Neural progenitor cell (in vitro differentiated cells): Measurements from ENCODE around the gene STARD7.

Experiments used
- EZH2 ChIP-seq: fragments of 200-600 bp; sonication (generic); IDR thresholded peaks from 2 replicates; pipeline ENCODE4 v1.6.1; 2017; ENCODE audit warnings: antibody characterized with exemption, mild to moderate bottlenecking, moderate library complexity
- EZH2phosphoT487 ChIP-seq: fragments of 200-600 bp; sonication (generic); IDR thresholded peaks from 2 replicates; pipeline ENCODE4 v1.6.1; 2017; ENCODE audit warnings: antibody characterized with exemption
- TF ChIP-seq, protein P1 (sequence below): fragments of 200-600 bp; sonication (generic); IDR thresholded peaks from 2 replicates; pipeline ENCODE4 v1.5.1; 2017; ENCODE audit warnings: antibody characterized with exemption, mild to moderate bottlenecking

DNA sequence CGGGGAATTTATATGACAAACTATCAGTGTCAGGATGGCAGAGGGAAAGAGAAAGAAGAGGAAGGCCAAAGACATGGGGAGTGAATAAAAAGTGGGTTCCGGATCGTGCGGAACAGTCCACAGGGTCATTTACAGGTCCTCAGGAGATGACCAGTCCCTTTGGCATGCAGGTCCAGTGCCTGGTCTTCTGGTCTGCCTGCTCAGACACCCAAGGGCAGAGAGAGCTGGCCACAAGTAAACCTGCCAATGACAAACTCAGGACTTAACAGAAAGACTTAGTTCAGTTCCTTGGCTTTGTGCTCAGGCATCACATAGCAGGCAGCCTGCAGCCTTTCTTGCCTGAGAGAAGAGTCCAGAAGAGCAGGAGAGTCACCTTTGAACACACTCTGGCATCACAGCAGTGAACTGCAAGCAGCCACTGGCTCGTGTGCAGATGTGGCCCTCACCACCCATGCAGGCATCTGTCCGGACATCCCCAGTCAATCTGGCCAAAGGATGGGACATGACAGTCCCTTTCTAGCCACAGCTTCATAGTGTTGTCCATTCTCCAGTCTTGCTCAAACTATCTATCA is 43.2 kb upstream of the STARD7 start:
- TF ChIP-seq, protein P1, sequence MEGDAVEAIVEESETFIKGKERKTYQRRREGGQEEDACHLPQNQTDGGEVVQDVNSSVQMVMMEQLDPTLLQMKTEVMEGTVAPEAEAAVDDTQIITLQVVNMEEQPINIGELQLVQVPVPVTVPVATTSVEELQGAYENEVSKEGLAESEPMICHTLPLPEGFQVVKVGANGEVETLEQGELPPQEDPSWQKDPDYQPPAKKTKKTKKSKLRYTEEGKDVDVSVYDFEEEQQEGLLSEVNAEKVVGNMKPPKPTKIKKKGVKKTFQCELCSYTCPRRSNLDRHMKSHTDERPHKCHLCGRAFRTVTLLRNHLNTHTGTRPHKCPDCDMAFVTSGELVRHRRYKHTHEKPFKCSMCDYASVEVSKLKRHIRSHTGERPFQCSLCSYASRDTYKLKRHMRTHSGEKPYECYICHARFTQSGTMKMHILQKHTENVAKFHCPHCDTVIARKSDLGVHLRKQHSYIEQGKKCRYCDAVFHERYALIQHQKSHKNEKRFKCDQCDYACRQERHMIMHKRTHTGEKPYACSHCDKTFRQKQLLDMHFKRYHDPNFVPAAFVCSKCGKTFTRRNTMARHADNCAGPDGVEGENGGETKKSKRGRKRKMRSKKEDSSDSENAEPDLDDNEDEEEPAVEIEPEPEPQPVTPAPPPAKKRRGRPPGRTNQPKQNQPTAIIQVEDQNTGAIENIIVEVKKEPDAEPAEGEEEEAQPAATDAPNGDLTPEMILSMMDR, result no peak
- TF ChIP-seq EZH2phosphoT487 (no peak), EZH2 (no peak)
